A549 treated with Mapracorat at 1 μM for 4 hours (cell line): ENCODE measurements around the gene ZNF580. TPM values are rescaled to one million over a fixed set of nuclear protein-coding genes. Genes with fewer than 3 reads are reported as not detected.

Experiments
- total RNA-seq: library from RNA; stranded (reverse); fragments of 200-300 nt; extraction: Qiagen RNA extraction; gene quantifications from 5 replicates; pipeline ENCODE4 v1.2.3, GENCODE V29; 2022

ZNF580 gene, protein sequence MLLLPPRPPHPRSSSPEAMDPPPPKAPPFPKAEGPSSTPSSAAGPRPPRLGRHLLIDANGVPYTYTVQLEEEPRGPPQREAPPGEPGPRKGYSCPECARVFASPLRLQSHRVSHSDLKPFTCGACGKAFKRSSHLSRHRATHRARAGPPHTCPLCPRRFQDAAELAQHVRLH
- 28.0 to 53.4 TPM (median 49.3 TPM) in 5 replicates for total RNA-seq

DNA sequence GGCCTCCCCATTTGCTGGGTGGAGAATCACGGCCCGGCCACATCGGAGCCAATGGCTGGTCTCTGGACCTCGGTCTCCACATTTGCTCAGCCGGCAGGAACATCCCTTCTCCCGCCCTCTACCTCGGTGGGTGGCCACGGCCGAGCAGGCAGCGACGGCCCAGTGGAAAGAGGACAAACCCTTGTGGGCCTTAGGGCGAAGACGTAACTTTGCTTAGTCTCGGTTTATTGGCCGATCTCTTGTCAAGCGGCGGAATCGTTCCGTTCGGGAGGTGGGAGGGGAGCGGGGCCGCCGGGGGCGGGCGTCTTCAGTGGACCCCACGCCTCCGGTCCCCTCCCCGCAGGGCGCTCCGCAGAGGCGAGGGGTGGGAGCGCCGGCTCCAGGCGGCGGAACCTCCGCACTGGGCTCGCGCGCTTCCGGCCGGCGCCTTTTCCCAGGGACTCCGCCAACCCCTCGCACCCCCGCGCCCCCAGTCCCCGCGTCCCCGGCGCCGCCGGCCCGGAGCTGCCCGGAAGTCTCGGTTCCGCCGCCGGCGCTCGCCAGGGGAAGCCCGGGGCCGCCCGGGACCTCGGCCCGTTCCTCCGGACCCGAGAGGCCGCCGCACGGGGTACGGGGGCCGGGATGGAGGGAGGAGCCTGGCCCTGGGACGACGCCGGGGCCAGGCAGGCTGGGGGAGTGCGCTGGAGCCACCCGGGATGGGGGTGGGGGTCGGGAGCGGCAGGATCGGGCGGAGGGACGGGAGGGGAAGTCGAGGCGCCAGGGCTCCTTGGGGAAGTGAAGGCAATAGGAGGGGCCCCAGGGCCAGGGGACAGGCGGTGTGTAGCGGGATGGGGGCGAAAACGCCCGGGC is at the start of gene ZNF580:
Gene ZNF580 (plus strand): TSS at position 426 of the 849 bp plus-strand sequence. CDS start 1,507 bp downstream, outside the sequence.

DNA sequence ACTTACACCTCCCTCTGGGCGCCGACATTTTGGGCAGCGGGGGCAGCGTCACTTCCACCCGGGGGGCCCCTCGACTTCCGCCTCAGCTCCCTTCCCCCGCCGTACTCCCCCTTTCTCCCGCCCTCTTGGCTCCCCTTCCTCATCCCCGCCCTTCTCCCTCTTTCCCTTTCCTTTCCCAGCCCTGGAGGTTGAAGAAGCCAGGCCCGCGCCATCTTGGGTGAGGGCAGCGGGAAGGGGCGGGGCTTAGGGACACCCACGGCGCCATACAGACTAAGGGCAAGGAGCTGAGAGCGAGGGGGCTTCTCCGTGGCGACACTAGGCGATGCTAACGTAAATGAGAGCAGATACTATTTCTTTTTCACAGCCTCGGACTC is 41.3 kb upstream of the ZNF580 start, which contains the start of gene FIZ1:
Gene FIZ1 (minus strand): TSS at position 50 of the 374 bp plus-strand sequence. CDS start 1,652 bp downstream, outside the sequence.

DNA sequence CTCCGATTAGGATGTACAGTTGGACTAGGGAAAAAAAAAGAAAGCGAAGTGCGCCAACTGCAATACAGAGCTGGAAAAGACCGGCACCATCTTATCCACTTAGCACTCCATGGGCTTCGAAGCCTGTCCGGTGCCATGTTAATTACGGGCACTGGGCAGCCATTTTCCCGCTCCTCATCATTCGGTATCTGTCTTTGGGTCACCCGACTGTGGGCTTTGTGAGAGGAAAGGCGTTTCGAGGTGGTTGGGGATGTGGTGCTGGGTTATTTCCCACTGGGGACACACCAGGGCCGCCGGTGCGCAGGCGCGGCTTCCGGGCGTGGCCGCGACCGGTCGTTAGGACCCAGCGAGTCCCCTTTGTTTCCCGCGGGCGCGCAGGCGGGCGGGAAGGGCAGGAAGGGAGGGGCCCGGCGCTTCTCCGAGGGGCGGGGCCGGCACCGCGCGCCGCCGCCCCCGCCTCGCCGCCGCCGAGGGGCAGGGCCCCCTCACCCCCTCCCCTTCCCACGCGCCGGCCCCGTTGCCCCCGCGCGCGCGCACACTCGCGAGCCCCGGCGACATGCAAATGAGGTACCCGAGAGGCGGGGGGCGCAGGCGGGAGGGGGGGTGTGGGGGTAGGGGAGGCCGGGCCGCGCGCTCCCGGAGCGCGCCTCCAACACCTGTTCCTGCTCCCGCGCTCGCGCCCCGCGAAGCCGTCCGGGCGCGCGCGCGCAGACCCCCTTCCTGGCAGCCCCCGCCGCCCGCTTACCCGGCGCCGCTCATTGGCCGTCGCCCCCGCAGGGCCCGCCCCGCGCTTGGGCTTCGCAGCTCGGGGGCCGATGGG is 40.8 kb upstream of the ZNF580 start, which contains the start of gene ZNF524:
Gene ZNF524 (plus strand): TSS at position 447 of the 820 bp plus-strand sequence. CDS start 1,825 bp downstream, outside the sequence.

DNA sequence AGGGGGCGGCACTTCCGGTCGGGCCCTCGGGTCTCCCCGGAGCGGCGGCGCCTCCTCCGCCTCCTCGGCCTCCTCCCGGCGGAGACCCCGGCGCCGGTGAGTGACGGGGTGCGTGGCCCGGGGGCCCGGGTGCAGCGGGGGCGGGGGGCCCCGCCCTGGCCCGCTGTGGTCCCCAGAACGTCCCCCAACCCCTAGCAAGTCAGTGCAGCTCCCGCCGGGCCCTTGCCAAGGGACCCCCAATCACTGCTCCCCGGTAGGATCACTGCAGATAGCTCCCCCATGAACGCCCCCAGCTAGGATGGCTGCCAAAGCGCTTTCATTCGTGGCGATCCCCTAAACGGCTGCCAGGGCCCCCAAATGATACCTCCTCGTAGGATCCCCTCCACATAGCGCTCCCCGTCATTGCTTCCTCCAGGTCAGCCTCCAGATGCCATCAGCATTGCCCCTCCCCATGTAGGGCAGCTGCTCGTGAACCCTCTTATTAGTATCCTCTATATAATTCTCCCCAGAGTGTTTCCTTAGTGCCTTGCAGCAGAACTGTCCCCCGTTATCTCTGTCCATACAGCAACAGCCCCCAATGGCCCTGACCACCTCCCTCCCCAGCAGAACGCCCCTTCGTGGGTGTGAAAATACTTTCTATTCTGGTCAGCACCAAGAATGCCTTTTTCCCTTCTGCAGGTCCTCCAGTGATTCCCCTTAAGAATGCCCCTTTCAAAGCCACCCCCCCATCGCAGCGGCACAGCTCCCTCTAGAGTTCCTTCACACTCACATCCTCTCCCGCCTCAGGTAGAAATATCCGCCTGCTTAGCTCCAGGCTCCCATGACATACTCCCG is 34.9 kb upstream of the ZNF580 start, which contains the start of gene ZNF865:
Gene ZNF865 (plus strand): TSS at position 11 of the 834 bp plus-strand sequence. CDS start 7,972 bp downstream, outside the sequence.

DNA sequence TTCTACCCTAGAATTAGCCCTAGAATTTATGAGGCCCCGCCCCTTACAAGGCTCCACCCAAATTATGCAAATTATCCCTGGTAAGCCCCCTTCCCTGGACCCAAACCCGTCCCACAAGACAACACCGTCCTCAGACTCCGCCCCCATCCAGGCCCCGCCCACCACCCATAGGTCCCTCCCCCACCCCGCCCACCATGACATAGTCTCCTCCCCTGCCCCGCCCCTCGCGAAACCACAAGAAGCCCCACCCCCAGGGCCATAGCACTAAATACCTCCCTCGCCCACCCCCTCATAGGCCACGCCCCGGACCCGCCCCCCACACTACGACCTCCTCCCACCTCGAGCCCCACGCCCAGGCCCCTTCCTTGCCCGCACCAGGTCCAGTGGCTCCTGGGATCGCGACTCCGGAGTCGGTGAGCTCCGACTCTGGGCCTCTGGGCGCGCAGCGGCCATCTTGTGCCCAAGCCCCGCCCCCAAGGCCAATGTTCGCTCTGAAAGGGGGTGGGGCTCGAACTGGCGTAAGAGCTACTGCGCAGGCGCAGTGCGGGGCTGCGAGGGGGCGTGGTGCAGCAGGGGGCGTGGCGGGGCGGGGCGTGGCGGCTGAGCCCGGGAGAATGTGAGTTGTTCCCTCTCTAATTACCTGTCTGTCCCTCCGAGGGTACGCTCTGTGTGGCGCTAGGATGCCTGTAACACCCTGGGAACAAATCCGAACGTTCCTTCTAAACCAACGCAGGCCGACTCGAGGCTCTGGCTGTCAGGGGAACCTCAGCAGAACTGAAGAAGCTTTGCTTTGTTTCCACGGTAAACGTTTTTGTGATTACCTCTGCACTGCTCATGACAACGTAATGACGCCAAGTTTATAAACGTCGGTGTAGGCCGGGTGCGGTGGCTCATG is 16.4 kb upstream of the ZNF580 start, which contains the start of gene ZNF784:
Gene ZNF784 (minus strand): TSS at position 458 of the 895 bp plus-strand sequence. CDS start 5 bp downstream, at position 453.

DNA sequence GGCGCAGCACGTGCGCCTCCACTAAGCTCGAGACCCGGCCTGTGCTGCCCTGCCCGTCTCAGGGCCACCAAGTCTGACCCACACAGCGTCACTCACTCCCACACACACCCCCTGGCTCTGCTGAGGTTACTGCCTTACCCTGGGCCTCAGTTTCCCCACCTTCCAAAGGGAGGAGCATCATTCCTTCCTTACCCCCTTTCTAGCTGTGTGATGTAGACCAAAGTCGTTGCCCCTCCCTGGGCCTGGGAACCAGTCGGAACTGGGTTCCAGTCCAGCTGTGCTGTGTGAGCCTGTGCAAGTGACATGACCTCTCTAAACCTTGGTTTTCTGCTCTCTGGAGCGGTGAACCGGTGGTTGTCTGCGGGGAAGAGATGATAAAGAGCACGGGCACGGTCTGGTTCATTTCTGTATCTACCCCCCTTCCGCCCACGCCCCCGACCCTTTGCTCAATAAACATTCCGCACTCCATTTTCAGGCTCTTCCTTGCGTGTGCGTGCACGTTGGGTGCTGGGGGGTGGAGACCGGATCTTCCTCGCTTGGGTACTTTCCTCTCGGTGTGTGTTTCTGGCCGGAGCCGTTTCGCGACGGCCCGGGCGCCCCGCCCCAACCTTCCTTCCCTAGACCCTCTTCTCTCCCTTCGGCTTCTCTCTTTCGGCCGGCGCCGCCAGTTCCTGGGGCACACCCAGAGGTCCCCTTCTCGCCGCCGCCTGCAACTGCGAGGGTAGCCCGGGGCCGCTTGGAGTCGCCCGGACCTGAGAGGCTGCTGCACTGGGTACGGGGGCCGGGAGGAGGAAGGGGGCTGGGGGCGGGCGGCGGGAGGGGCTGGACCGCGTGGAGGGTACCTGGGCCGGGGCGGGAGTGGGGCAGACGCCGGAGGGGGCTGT is 2.4 kb downstream of the ZNF580 start, which contains the start of gene ZNF581:
Gene ZNF581 (plus strand): TSS at position 647 of the 884 bp plus-strand sequence. CDS start 923 bp downstream, outside the sequence.

DNA sequence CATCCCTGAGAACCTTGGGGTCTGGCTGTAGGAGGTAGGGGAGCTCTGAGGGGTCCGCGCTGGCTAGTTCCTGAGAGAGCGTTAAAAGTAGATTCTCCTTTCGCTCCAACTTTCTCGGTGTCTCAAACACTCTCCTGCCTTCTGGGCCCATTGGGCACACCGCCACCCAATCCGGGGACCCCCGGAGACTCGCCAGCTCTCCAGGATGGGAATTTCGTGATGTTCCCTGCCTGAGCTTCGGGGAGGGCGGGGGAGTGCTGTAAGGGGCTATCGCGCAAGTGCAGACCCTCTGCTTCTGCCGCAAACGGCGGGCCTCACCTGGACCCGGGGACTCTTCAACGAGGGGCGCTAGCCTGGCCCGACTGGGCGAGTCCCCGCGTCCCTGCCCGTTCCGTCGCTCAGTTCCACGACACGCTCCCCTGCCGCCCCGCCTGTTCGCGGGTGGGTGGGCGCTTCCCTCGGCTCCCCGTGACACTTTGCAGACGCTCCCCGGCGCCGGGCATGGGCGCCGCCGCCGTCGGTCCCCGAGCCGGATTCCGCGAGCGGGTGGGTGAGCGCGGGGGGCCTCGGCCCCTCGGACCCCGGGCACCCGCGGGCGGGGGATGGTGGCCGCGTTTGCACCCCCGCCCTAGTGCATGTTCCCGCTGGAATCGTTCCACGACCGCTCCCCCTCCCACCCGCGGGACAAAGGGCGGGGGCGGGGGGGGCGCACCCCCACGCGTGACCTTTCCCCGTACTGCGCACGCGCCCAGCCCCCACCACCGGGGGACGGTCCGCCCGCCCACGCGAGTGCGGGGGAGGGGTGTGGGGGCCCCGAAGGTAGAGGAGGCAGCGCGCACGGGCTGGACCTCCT is 7.2 kb downstream of the ZNF580 start, which contains the start of gene CCDC106:
Gene CCDC106 (plus strand): TSS at position 481 of the 853 bp plus-strand sequence. CDS start 835 bp downstream, outside the sequence.

DNA sequence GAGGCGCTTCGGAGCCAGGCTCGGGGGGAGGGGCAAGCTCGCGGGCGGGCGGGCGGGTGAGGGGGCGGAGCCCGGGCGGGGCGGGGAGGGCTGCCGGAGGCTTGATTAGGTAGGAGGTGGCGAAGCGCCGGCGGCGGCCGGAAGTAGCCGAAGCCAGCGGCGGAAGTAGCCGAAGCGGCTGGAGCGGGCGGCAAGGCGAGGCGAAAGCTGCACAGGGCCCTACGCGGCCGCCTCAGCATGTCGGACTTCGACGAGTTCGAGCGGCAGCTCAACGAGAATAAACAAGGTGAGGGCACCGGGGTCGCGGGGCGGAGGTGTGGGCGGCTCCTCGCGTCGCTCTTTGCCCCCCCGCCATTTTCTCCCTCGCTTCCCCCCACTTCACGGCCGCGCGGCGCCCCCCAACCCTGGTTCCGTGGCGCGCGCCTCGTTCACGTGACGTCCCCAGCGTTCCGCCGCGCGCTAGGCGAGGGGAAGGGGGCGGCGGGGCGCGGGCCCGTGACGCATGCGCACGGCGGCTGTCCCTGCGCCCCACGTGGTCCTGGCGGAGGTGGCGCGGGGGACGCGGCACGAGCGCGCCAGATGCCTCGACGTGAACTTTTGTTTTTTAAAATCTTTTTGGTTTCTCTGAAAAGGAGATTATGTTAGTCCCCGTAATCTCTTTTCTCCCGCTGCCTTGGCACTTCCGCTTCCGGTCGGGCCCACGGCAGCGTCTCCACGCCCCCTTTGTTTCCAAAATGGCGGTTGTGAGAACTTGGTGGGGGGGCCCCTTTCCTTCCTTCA is 14.3 kb downstream of the ZNF580 start, which contains the start of gene U2AF2:
Gene U2AF2 (plus strand): TSS at position 168 of the 780 bp plus-strand sequence. CDS start 70 bp downstream, at position 238.

DNA sequence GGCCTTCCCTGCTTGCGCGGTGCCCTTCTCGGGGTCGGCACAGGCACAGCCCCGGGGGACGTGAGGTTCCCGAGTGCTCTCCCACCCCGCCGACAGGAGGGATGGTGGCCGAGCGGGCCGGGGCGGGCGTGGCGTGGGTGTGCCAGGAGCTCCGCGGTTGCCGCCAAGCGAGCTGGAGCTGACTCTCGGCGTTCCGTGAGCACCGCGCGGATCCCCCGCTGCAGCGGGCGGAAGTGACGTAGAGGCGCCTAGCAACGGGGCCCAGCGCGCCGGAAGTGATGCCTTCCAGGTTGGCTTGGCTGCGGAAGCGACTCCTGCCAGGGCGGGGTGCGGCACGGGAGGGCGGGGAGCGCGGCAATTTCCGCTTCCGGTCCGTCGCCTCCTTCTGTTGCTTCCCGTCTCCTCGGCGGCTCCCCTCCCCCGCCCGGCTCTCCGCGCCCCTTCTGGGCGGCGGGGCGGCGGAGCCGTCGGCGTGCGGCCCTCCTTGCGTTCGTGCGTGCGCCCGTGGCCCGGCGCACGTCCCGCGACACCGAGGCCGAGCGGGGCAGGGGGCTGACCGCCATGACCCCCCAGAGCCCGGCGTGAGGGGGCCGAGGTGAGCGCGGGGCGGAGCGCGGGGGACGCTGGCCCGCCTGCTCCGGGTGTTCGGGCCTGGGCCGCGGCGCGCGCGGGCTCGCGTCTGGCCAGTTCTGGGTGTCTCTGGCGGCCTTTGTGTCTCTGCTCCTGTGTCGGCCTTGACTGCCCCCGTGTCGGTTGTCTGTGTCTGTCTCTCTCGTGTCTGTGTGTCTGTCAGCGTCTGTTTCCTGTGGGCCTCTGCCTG is 34.2 kb downstream of the ZNF580 start, which contains the start of gene EPN1:
Gene EPN1 (plus strand): TSS at position 386 of the 820 bp plus-strand sequence. CDS start 3,402 bp downstream, outside the sequence.

Other genes starting within 250 kb of the ZNF580 start
- 282 to 492 TPM (median 445 TPM) in 5 replicates for gene UBE2S, start 233.2 kb upstream of the ZNF580 start, total RNA-seq
- gene SHISA7, start 197.7 kb upstream of the ZNF580 start, total RNA-seq = not detected in 5 replicates
- 54.7 to 59.3 TPM (median 58.4 TPM) in 5 replicates for gene ISOC2, start 179.4 kb upstream of the ZNF580 start, total RNA-seq
- gene C19orf85, start 176.3 kb upstream of the ZNF580 start, total RNA-seq = not detected in 5 replicates
- 2.9 to 8.5 TPM (median 5.4 TPM) in 5 replicates for gene ZNF628, start 164.4 kb upstream of the ZNF580 start, total RNA-seq
- gene NAT14, start 155.8 kb upstream of the ZNF580 start, total RNA-seq = 31.7 to 58.5 TPM (median 52.9 TPM) in 5 replicates
- 0.53 to 0.93 TPM (median 0.61 TPM) in 5 replicates for gene SSC5D, start 152.6 kb upstream of the ZNF580 start, total RNA-seq
- 1.1 to 2.4 TPM (median 1.5 TPM) in 5 replicates for gene SBK2, start 103.9 kb upstream of the ZNF580 start, total RNA-seq
- gene SBK3, start 95.5 kb upstream of the ZNF580 start, total RNA-seq = 0.81 to 1.9 TPM (median 1.6 TPM) in 5 replicates
- 19.1 to 31.9 TPM (median 29.7 TPM) in 5 replicates for gene ZNF579, start 60.2 kb upstream of the ZNF580 start, total RNA-seq
- 21.6 to 25.3 TPM (median 22.9 TPM) in 5 replicates for gene FIZ1, start 41.5 kb upstream of the ZNF580 start, total RNA-seq
- gene ZNF524, start 40.7 kb upstream of the ZNF580 start, total RNA-seq = 11.3 to 19.0 TPM (median 17.5 TPM) in 5 replicates
- 6.9 to 12.2 TPM (median 11.8 TPM) in 5 replicates for gene ZNF865, start 35.4 kb upstream of the ZNF580 start, total RNA-seq
- 4.0 to 5.9 TPM (median 5.4 TPM) in 5 replicates for gene ZNF784, start 16.4 kb upstream of the ZNF580 start, total RNA-seq
- 36.8 to 50.0 TPM (median 46.0 TPM) in 5 replicates for gene ZNF581, start 2.6 kb downstream of the ZNF580 start, total RNA-seq
- 14.5 to 19.8 TPM (median 18.6 TPM) in 5 replicates for gene CCDC106, start 7.2 kb downstream of the ZNF580 start, total RNA-seq
- 258 to 297 TPM (median 278 TPM) in 5 replicates for gene U2AF2, start 14.0 kb downstream of the ZNF580 start, total RNA-seq
- 136 to 211 TPM (median 199 TPM) in 5 replicates for gene EPN1, start 34.2 kb downstream of the ZNF580 start, total RNA-seq
- not detected in 5 replicates for gene NLRP9, start 97.4 kb downstream of the ZNF580 start, total RNA-seq
- 0.35 to 0.58 TPM (median 0.41 TPM) in 5 replicates for gene RFPL4A, start 118.1 kb downstream of the ZNF580 start, total RNA-seq
- not detected in 5 replicates for gene RFPL4AL1, start 128.1 kb downstream of the ZNF580 start, total RNA-seq
- 0.04 TPM in 1 of 5 replicates, not detected in the others for gene NLRP11, start 191.0 kb downstream of the ZNF580 start, total RNA-seq
- 0.18 TPM in 1 of 5 replicates, not detected in the others for gene NLRP4, start 195.5 kb downstream of the ZNF580 start, total RNA-seq